ENCODE data around the gene CCL25. TPM values are rescaled to one million over a fixed set of nuclear protein-coding genes. Genes with fewer than 3 reads are reported as not detected.

The CCL25 gene
- total and polyA plus RNA-seq, 10 donors, result 0.42 to 1.2 (median 0.66) TPM; not detected in 4

- Histone ChIP-seq H3K4me1 (peaks cover 0 to 10% (median 3%) of the 10 kb centered on the region in 6 donors), H3K27me3 (replicated peaks in 1 of 7) (peaks cover 0 to 7% (median 0%) of the 10 kb centered on the region in 7 donors), H3K9me3 (peaks cover 0 to 19% (median 15%) of the 10 kb centered on the region in 8 donors), H3K27ac (no peak overlapping the region), H3K4me3 (no peak overlapping the region), H3K36me3 (no peaks in the 10 kb centered on the region)
- DNase-seq, result no peak
- 85 to 89% (median 87%) methylated on average over 12 to 13 of the region's 13 CpGs for WGBS, 5 donors
- TF ChIP-seq POLR2A (IDR thresholded peaks at IDR 0.05) (no peak), POLR2AphosphoS5 (IDR thresholded peaks at IDR 0.05) (no peak), CTCF (IDR thresholded peaks at IDR 0.05 in 8 of 11, conservative IDR thresholded peaks at IDR 0.05 in 3 of 11) (no peak)
- intact Hi-C loops (cut with DNase I; ENCODE audit: low total_unique reads), result no loop called here
Observed at GRCh38 chr19:8075158-8076074, 22.9 kb downstream of the CCL25 start.

GRCh38 chr19:8079988-8080387 is 27.4 kb downstream of the CCL25 start:
- intact Hi-C loops (cut with DNase I; ENCODE audit: low total_unique reads), result no loop called here
- WGBS, 5 donors, result 85 to 96% (median 94%) methylated on average over 6 of the region's 6 CpGs

GRCh38 chr19:8080832-8081231 is 28.3 kb downstream of the CCL25 start:
- TF ChIP-seq POLR2AphosphoS5 (IDR thresholded peaks at IDR 0.05), result no peak
- TF ChIP-seq POLR2A (IDR thresholded peaks at IDR 0.05), result no peak
- TF ChIP-seq CTCF (IDR thresholded peaks at IDR 0.05 in 8 of 11, conservative IDR thresholded peaks at IDR 0.05 in 3 of 11), result no peak
- 84 to 95% (median 93%) methylated on average over 12 of the region's 12 CpGs for WGBS, 5 donors
- H3K27me3 ChIP-seq (replicated peaks in 1 of 7), result peaks cover 0 to 9% (median 0%) of the 10 kb centered on the region in 7 donors

More at GRCh38 chr19:8079988-8080387, 27.4 kb downstream of the CCL25 start:
- TF ChIP-seq CTCF (IDR thresholded peaks at IDR 0.05 in 8 of 11, conservative IDR thresholded peaks at IDR 0.05 in 3 of 11) (no peak), POLR2A (IDR thresholded peaks at IDR 0.05) (no peak), POLR2AphosphoS5 (IDR thresholded peaks at IDR 0.05) (no peak)
- Histone ChIP-seq H3K36me3 (no peaks in the 10 kb centered on the region), H3K4me3 (no peak overlapping the region), H3K27ac (no peak overlapping the region), H3K4me1 (no peaks in the 10 kb centered on the region), H3K9me3 (no peaks in the 10 kb centered on the region), H3K27me3 (replicated peaks in 1 of 7) (peaks cover 0 to 3% (median 0%) of the 10 kb centered on the region in 7 donors)
- DNase-seq, result no peak

More at GRCh38 chr19:8080832-8081231, 28.3 kb downstream of the CCL25 start:
- H3K36me3 ChIP-seq, result no peaks in the 10 kb centered on the region
- H3K4me3 ChIP-seq, result no peak overlapping the region
- H3K27ac ChIP-seq, result no peak overlapping the region
- no peaks in the 10 kb centered on the region for H3K9me3 ChIP-seq
- intact Hi-C loops (cut with DNase I; ENCODE audit: low total_unique reads), result no loop called here
- no peak for DNase-seq
- H3K4me1 ChIP-seq, result no peaks in the 10 kb centered on the region
